ENCODE data around the gene CD300H. TPM values are rescaled to one million over a fixed set of nuclear protein-coding genes. Genes with fewer than 3 reads are reported as not detected.

Gene CD300H
- total RNA-seq, 6 experiments from 2014 or later: 1.2 TPM; not detected in 5

GRCh38 chr17:74544991-74545842 lies 22.1 kb downstream of the CD300H start:
- no peak for DNase-seq
- 76% methylated on average over 8 of the region's 16 CpGs for WGBS (ENCODE audit: insufficient coverage, low coverage, low lambda C conversion rate, missing lambda C conversion rate)
- no peak for TF ChIP-seq POLR2A (IDR thresholded peaks at IDR 0.05)
- Histone ChIP-seq H3K9me3 (no peaks in the 10 kb centered on the region), H3K36me3 (no peaks in the 10 kb centered on the region), H3K4me3 (no peak overlapping the region), H3K4me1 (no peaks in the 10 kb centered on the region), H3K27ac (no peak overlapping the region), H3K27me3 (no peaks in the 10 kb centered on the region)
- ATAC-seq: peak in 2 of 4 donors; percentile 5 to 12
- intact Hi-C loops (cut with DNase I): no loop called here

DNA sequence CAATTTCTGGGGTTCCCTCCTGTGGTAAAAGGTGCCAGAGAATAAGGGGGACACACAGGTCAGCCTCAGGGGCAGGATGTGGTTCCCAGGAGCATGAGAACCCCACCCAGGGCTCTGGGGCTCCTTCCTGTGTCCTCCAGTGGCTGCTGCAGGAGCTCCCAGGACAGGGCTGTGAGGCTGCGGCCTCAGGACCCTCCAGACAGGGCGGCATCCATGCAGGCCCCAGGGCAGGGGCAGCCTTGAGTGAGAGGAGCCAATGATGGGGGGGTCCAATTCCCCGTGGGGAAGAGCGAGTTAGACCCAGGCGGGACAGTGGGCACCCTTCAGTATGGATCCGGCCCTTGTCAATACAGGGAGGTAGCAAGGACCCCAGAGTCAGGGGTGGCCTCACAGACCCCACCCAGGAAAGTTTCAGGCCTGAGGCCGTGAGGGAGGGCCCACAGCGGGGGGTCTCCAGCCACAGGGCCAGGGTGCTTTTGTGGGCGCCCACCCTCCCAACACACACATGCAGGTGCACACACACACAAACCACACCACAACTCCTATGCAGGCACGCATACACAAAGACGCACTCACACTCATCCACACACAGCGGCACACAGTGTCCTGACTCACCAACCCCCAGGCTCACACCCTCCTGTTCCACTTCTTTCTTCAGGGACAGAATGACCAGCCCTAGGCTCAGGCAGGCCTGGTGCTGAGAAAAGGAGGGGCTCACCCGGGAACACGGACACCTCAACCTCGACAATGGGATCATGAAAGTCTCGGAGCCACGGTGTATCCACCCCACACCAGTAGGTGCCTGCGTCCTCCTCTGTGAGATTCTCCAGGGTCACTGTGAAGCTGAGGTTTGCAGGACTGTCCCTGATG lies 23.2 kb downstream of the CD300H start:
- intact Hi-C loops (cut with DNase I): no loop called here
- Histone ChIP-seq H3K9me3 (no peaks in the 10 kb centered on the region), H3K4me1 (no peaks in the 10 kb centered on the region), H3K27me3 (no peaks in the 10 kb centered on the region), H3K27ac (no peak overlapping the region), H3K36me3 (no peaks in the 10 kb centered on the region), H3K4me3 (no peak overlapping the region)
- ATAC-seq: no peak
- 55% methylated on average over 3 of the region's 18 CpGs for WGBS (ENCODE audit: insufficient coverage, low coverage, low lambda C conversion rate, missing lambda C conversion rate)
- peak in 1 of 3 donors; percentile 35 for DNase-seq
- TF ChIP-seq POLR2A (IDR thresholded peaks at IDR 0.05) (no peak), CTCF (IDR thresholded peaks at IDR 0.05) (no peak)

DNA sequence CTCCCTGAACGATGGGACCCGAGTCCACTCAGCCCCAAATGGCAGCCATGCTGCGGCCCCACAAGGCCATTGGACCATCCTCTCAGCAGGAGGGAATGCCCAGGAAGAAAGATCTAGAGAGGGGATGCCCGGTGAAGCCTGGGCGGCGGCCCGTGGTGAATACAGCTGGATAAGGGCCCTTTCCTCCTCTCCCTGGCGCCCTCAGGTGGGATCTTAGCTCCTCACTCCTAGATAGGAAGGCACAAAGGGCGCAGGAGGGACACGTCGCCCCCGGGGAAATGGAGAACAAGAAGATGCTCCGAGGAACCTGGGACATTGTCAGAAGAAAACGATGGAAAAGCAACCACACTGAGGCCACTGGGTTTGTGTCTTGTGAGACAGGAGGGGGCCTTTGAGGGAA lies 23.9 kb downstream of the CD300H start:
- no peaks in the 10 kb centered on the region for H3K4me1 ChIP-seq
- H3K27ac ChIP-seq: no peak overlapping the region
- no peak overlapping the region for H3K4me3 ChIP-seq
- ATAC-seq: no peak
- intact Hi-C loops (cut with DNase I): no loop called here
- H3K27me3 ChIP-seq: no peaks in the 10 kb centered on the region
- DNase-seq: no peak
- H3K36me3 ChIP-seq: no peaks in the 10 kb centered on the region
- 50% methylated on average over 9 of the region's 14 CpGs for WGBS (ENCODE audit: insufficient coverage, low coverage, low lambda C conversion rate, missing lambda C conversion rate)
- H3K9me3 ChIP-seq: no peaks in the 10 kb centered on the region
- TF ChIP-seq CTCF (IDR thresholded peaks at IDR 0.05) (no peak), POLR2A (IDR thresholded peaks at IDR 0.05) (no peak)

- DNase-seq (no peak), ATAC-seq (no peak)
- intact Hi-C loops (cut with DNase I): no loop called here
- no peaks in the 10 kb centered on the region for H3K27me3 ChIP-seq
- no peak for TF ChIP-seq CTCF (IDR thresholded peaks at IDR 0.05)
- no peak for TF ChIP-seq POLR2A (IDR thresholded peaks at IDR 0.05)
- WGBS (ENCODE audit: insufficient coverage, low coverage, low lambda C conversion rate, missing lambda C conversion rate): 73% methylated on average over 3 of the region's 17 CpGs
- no peaks in the 10 kb centered on the region for H3K4me1 ChIP-seq
- no peak overlapping the region for H3K27ac ChIP-seq
- H3K9me3 ChIP-seq: no peaks in the 10 kb centered on the region
- H3K36me3 ChIP-seq: no peaks in the 10 kb centered on the region
- H3K4me3 ChIP-seq: no peak overlapping the region
Measured at GRCh38 chr17:74542727-74543383, 24.5 kb downstream of the CD300H start.
